Chondrocyte (in vitro differentiated cells): ENCODE measurements around the gene TESK2. TPM values are rescaled to one million over a fixed set of nuclear protein-coding genes. Genes with fewer than 3 reads are reported as not detected.

ENCODE experiments used
- DNase-seq: peaks from one replicate; pipeline ENCODE4 v3.0.0; 2021; ENCODE audit warnings: mixed read lengths, low spot score
- H3K27ac Mint-ChIP-seq: one replicate; pipeline ENCODE4 v1.8.0; 2021; ENCODE audit warnings: mild to moderate bottlenecking, moderate library complexity, mixed read lengths; ENCODE audit not compliant: unreplicated experiment
- H3K27me3 Mint-ChIP-seq: 2 replicates; pipeline ENCODE4 v1.8.0; 2021; ENCODE audit warnings: low read depth, mixed read lengths
- H3K36me3 Mint-ChIP-seq: 2 replicates; pipeline ENCODE4 v1.8.0; 2021; ENCODE audit warnings: low read depth, mixed read lengths
- H3K4me1 Mint-ChIP-seq: 2 replicates; pipeline ENCODE4 v1.8.0; 2021; ENCODE audit warnings: low read depth, mild to moderate bottlenecking, mixed read lengths
- H3K4me3 Mint-ChIP-seq: one replicate; pipeline ENCODE4 v1.8.0; 2021; ENCODE audit warnings: mild to moderate bottlenecking, moderate library complexity, mixed read lengths; ENCODE audit not compliant: unreplicated experiment
- H3K9me3 Mint-ChIP-seq: 2 replicates; pipeline ENCODE4 v1.8.0; 2021; ENCODE audit warnings: low read depth, mixed read lengths
- CTCF ChIP-seq: fragments of 200-600 bp; sonication (generic); IDR thresholded peaks from 2 replicates; pipeline ENCODE4 v1.5.0; 2021; ENCODE audit warnings: antibody characterized with exemption, mild to moderate bottlenecking, moderate library complexity
- total RNA-seq: library from RNA; stranded (reverse); gene quantifications from 3 replicates; pipeline ENCODE4 v1.2.1, GENCODE V29; 2021

The TESK2 gene
- total RNA-seq, 1 donor from 2014 or later: 1.6 TPM

- no peaks in the 10 kb centered on the region for H3K36me3 Mint-ChIP-seq
- H3K9me3 Mint-ChIP-seq: no peaks in the 10 kb centered on the region
- H3K4me3 Mint-ChIP-seq: no peak overlapping the region
- no peak overlapping the region for H3K27ac Mint-ChIP-seq
- TF ChIP-seq CTCF: no peak
- no peaks in the 10 kb centered on the region for H3K4me1 Mint-ChIP-seq
- H3K27me3 Mint-ChIP-seq: peaks cover 2% of the 10 kb centered on the region
- DNase-seq: no peak
Measured at GRCh38 chr1:45405636-45406035, 85.3 kb downstream of the TESK2 start.

GRCh38 chr1:45403718-45404117 is 87.2 kb downstream of the TESK2 start:
- H3K27me3 Mint-ChIP-seq: peaks cover 2% of the 10 kb centered on the region
- H3K9me3 Mint-ChIP-seq: no peaks in the 10 kb centered on the region
- DNase-seq: no peak
- H3K4me1 Mint-ChIP-seq: peaks cover 4% of the 10 kb centered on the region
- H3K36me3 Mint-ChIP-seq: no peaks in the 10 kb centered on the region
- no peak for TF ChIP-seq CTCF
- no peak overlapping the region for H3K4me3 Mint-ChIP-seq
- H3K27ac Mint-ChIP-seq: no peak overlapping the region

- Mint-ChIP-seq H3K4me3 (no peak overlapping the region), H3K36me3 (no peaks in the 10 kb centered on the region), H3K9me3 (no peaks in the 10 kb centered on the region), H3K4me1 (peaks cover 4% of the 10 kb centered on the region), H3K27ac (no peak overlapping the region), H3K27me3 (peaks cover 2% of the 10 kb centered on the region)
- no peak for DNase-seq
- TF ChIP-seq CTCF: no peak
Measured at GRCh38 chr1:45403298-45403697, 87.7 kb downstream of the TESK2 start.

- DNase-seq: no peak
- Mint-ChIP-seq H3K36me3 (no peaks in the 10 kb centered on the region), H3K27me3 (no peaks in the 10 kb centered on the region), H3K9me3 (no peaks in the 10 kb centered on the region), H3K4me1 (peaks cover 4% of the 10 kb centered on the region), H3K27ac (no peak overlapping the region), H3K4me3 (no peak overlapping the region)
- no peak for TF ChIP-seq CTCF
Measured at GRCh38 chr1:45401524-45401923, 89.4 kb downstream of the TESK2 start.

- TF ChIP-seq CTCF: no peak
- no peak for DNase-seq
- no peaks in the 10 kb centered on the region for H3K27me3 Mint-ChIP-seq
- no peaks in the 10 kb centered on the region for H3K36me3 Mint-ChIP-seq
- H3K4me1 Mint-ChIP-seq: peaks cover 4% of the 10 kb centered on the region
- no peak overlapping the region for H3K4me3 Mint-ChIP-seq
- H3K9me3 Mint-ChIP-seq: no peaks in the 10 kb centered on the region
- no peak overlapping the region for H3K27ac Mint-ChIP-seq
Measured at GRCh38 chr1:45400049-45400448, 90.9 kb downstream of the TESK2 start.
